SU-DHL-6 (cell line): ENCODE results near the gene PIGH.

Experiments
- H2AFZ ChIP-seq: fragments of 200-600 bp; sonication (generic); 2 replicates; pipeline ENCODE4 v1.6.1; 2014; ENCODE audit warnings: low read depth, mild to moderate bottlenecking, moderate library complexity, mixed read lengths, antibody characterized with exemption, low read length; ENCODE audit not compliant: severe bottlenecking
- H3F3A ChIP-seq: fragments of 200-600 bp; shearing (Covaris generic); 2 replicates; pipeline ENCODE4 v1.6.0; 2016; ENCODE audit warnings: antibody characterized with exemption, mild to moderate bottlenecking; ENCODE audit not compliant: insufficient read depth
- H3K27ac ChIP-seq: fragments of 200-600 bp; sonication (generic); 2 replicates; pipeline ENCODE4 v1.5.1; 2016; ENCODE audit warnings: low read depth, mild to moderate bottlenecking, low read length, moderate library complexity, mixed read lengths
- H3K27me3 ChIP-seq: fragments of 200-600 bp; sonication (generic), shearing (Covaris generic); 2 replicates; pipeline ENCODE4 v1.6.0; 2014; ENCODE audit warnings: mild to moderate bottlenecking, low read length
- H3K36me3 ChIP-seq: fragments of 200-600 bp; sonication (generic); 2 replicates; pipeline ENCODE4 v1.6.1; 2014; ENCODE audit warnings: mild to moderate bottlenecking, low read length, mixed read lengths
- H3K4me2 ChIP-seq: fragments of 300-600, 200-600 bp; shearing (Covaris generic), sonication (generic); 2 replicates; pipeline ENCODE4 v1.6.0; 2014; ENCODE audit warnings: low read length, low read depth, mild to moderate bottlenecking; ENCODE audit not compliant: poor library complexity, severe bottlenecking
- H3K4me3 ChIP-seq: fragments of 200-600 bp; sonication (generic); 2 replicates; pipeline ENCODE4 v1.5.1; 2014; ENCODE audit warnings: antibody characterized with exemption, low read length, mild to moderate bottlenecking, mixed read lengths; ENCODE audit not compliant: insufficient read depth, poor library complexity, severe bottlenecking
- H3K79me2 ChIP-seq: fragments of 200-600 bp; sonication (generic); 2 replicates; pipeline ENCODE4 v1.6.1; 2014; ENCODE audit warnings: mild to moderate bottlenecking, low read length, moderate library complexity; ENCODE audit not compliant: insufficient read depth
- H3K9ac ChIP-seq: fragments of 200-600 bp; sonication (generic); 2 replicates; pipeline ENCODE4 v1.7.0; 2014; ENCODE audit warnings: mild to moderate bottlenecking, low read length
- H3K9me2 ChIP-seq: fragments of 200-600 bp; sonication (generic); replicated peaks from 2 replicates; pipeline ENCODE4 v1.6.1; 2014; ENCODE audit warnings: low read length; ENCODE audit not compliant: insufficient read depth
- H3K9me3 ChIP-seq: fragments of 200-600 bp; sonication (generic); 2 replicates; pipeline ENCODE4 v1.6.1; 2014; ENCODE audit warnings: low read length, mixed read lengths; ENCODE audit not compliant: insufficient read depth
- H4K20me1 ChIP-seq: fragments of 200-600 bp; sonication (generic); 2 replicates; pipeline ENCODE4 v1.6.1; 2014; ENCODE audit warnings: low read depth, mild to moderate bottlenecking, antibody characterized with exemption, low read length, moderate library complexity, mixed read lengths
- CTCF ChIP-seq: fragments of 200-600 bp; sonication (generic); IDR thresholded peaks from one replicate; pipeline ENCODE4 v1.5.1; 2017; ENCODE audit warnings: antibody characterized with exemption, mild to moderate bottlenecking, low read length, moderate library complexity; ENCODE audit not compliant: insufficient read depth, poor library complexity, severe bottlenecking
- EZH2phosphoT487 ChIP-seq: fragments of 200-600 bp; sonication (generic), shearing (Covaris generic); conservative IDR thresholded peaks from 2 replicates; pipeline ENCODE4 v1.6.1; 2018; ENCODE audit warnings: mild to moderate bottlenecking, antibody characterized with exemption, low read length, moderate library complexity, mixed read lengths

The PIGH gene

GRCh38 chr14:67553547-67553946, 46.5 kb downstream of the PIGH start:
- Histone ChIP-seq H3K27ac (no peak overlapping the region), H3K4me3 (no peak overlapping the region), H3K4me2 (no peak overlapping the region), H3K27me3 (no peaks in the 10 kb centered on the region), H3F3A (no peaks in the 10 kb centered on the region), H3K9me3 (no peaks in the 10 kb centered on the region), H3K9me2 (no peaks in the 10 kb centered on the region), H2AFZ (no peak overlapping the region), H3K79me2 (no peaks in the 10 kb centered on the region), H3K36me3 (no peaks in the 10 kb centered on the region), H4K20me1 (no peaks in the 10 kb centered on the region), H3K9ac (no peak overlapping the region)
- TF ChIP-seq CTCF (no peak), EZH2phosphoT487 (no peak)

- Histone ChIP-seq H3K4me2 (no peak overlapping the region), H3K9ac (no peak overlapping the region), H3K9me3 (no peaks in the 10 kb centered on the region), H3K4me3 (no peak overlapping the region), H2AFZ (no peak overlapping the region), H3K79me2 (no peaks in the 10 kb centered on the region), H3F3A (no peaks in the 10 kb centered on the region), H4K20me1 (no peaks in the 10 kb centered on the region), H3K9me2 (no peaks in the 10 kb centered on the region), H3K27me3 (no peaks in the 10 kb centered on the region), H3K27ac (no peak overlapping the region), H3K36me3 (no peaks in the 10 kb centered on the region)
- TF ChIP-seq EZH2phosphoT487 (no peak), CTCF (no peak)
Measured at GRCh38 chr14:67551940-67552339, 48.1 kb downstream of the PIGH start.

- Histone ChIP-seq H3K4me3 (no peak overlapping the region), H3K9me2 (no peaks in the 10 kb centered on the region), H2AFZ (no peak overlapping the region), H3K79me2 (no peaks in the 10 kb centered on the region), H3K9me3 (no peaks in the 10 kb centered on the region), H4K20me1 (no peaks in the 10 kb centered on the region), H3K9ac (no peak overlapping the region), H3F3A (no peaks in the 10 kb centered on the region), H3K36me3 (no peaks in the 10 kb centered on the region), H3K27ac (no peak overlapping the region), H3K27me3 (no peaks in the 10 kb centered on the region), H3K4me2 (no peak overlapping the region)
- TF ChIP-seq CTCF (no peak), EZH2phosphoT487 (no peak)
Measured at GRCh38 chr14:67551123-67551522, 48.9 kb downstream of the PIGH start.
